ACC112 (cell line): ENCODE results near the gene MOAP1.
A peak's percentile ranks its signal among the peaks of the same experiment; 100 is the strongest.
"Not testable (repeated sequence)": the region's sequence is repeated elsewhere in the genome, so short reads cannot be mapped to it uniquely, and the experiment has no call there.

Experiments
- H2AFZ ChIP-seq: fragments of 200-600 bp; sonication (generic); one replicate; pipeline ENCODE4 v1.6.0; 2017; ENCODE audit warnings: antibody characterized with exemption, low read length; ENCODE audit not compliant: unreplicated experiment
- H3K27ac ChIP-seq: fragments of 200-600 bp; sonication (generic); 2 replicates; pipeline ENCODE4 v1.5.1; 2014; ENCODE audit warnings: low read depth, mild to moderate bottlenecking, antibody characterized with exemption, low read length, moderate library complexity
- H3K27me3 ChIP-seq: fragments of 200-600 bp; sonication (generic); 2 replicates; pipeline ENCODE4 v1.6.1; 2014; ENCODE audit warnings: mild to moderate bottlenecking, antibody characterized with exemption, low read length, moderate library complexity, mixed read lengths; ENCODE audit not compliant: insufficient read depth
- H3K36me3 ChIP-seq: fragments of 200-600 bp; sonication (generic); 2 replicates; pipeline ENCODE4 v1.6.1; 2016; ENCODE audit warnings: mild to moderate bottlenecking, antibody characterized with exemption, low read length, moderate library complexity, mixed read lengths; ENCODE audit not compliant: insufficient read depth
- H3K4me1 ChIP-seq: fragments of 200-600 bp; sonication (generic); one replicate; pipeline ENCODE4 v1.6.1; 2016; ENCODE audit warnings: low read length, mixed read lengths; ENCODE audit not compliant: insufficient read depth, unreplicated experiment, control insufficient read depth
- H3K4me3 ChIP-seq: fragments of 200-600 bp; sonication (generic); 2 replicates; pipeline ENCODE4 v1.5.1; 2014; ENCODE audit warnings: mild to moderate bottlenecking, low read depth, low read length
- H3K79me2 ChIP-seq: fragments of 200-600 bp; sonication (generic); one replicate; pipeline ENCODE4 v1.6.0; 2016; ENCODE audit warnings: low read length; ENCODE audit not compliant: control insufficient read depth, unreplicated experiment, insufficient read depth

Gene MOAP1

GRCh38 chr14:93161411-93161940, 23.2 kb downstream of the MOAP1 start:
- Histone ChIP-seq H3K27me3 (no peaks in the 10 kb centered on the region), H3K79me2 (no peaks in the 10 kb centered on the region), H3K36me3 (no peaks in the 10 kb centered on the region), H3K27ac (no peak overlapping the region), H3K4me1 (no peaks in the 10 kb centered on the region), H2AFZ (no peak overlapping the region), H3K4me3 (no peak overlapping the region)

- no peak overlapping the region for H2AFZ ChIP-seq
- no peak overlapping the region for H3K4me3 ChIP-seq
- H3K36me3 ChIP-seq, result no peaks in the 10 kb centered on the region
- no peak overlapping the region for H3K27ac ChIP-seq
- H3K79me2 ChIP-seq, result no peaks in the 10 kb centered on the region
- H3K27me3 ChIP-seq, result no peaks in the 10 kb centered on the region
- no peaks in the 10 kb centered on the region for H3K4me1 ChIP-seq
Observed at GRCh38 chr14:93160353-93160801, 24.3 kb downstream of the MOAP1 start.

DNA sequence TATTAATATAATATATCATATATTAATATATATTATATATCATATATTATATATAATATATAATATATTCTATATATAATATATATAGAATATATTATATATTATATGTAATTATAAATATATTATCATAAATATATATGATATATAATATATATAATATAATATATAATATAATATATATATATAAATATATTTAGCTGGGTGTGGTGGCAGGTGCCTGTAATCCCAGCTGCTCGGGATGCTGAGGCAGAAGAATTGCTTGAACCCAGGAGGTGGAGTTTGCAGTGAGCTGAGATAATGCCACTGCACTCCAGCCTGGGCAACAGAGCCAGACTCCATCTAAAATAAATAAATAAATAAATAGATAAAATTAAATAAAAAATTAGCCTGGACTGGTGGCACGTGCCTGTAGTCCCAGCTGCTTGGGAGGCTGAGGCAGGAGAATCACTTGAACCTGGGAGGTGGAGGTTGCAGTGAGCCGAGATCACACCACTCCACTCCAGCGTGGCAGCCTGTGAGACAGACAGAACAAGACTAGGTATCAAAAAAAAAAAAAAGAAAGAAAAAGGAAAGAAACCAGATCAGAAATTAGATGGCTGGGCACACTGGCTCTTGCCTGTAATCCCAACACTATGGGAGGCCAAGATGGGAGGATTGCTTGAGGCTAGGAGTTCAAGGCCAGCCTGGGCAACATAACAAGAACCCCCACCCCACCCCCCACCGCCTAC, 24.9 kb downstream of the MOAP1 start:
- H2AFZ ChIP-seq, H3K36me3 ChIP-seq, H3K4me1 ChIP-seq: not testable (repeated sequence)

GRCh38 chr14:93158349-93158748, 26.3 kb downstream of the MOAP1 start:
- H3K27me3 ChIP-seq, H3K27ac ChIP-seq, H3K79me2 ChIP-seq, H3K4me1 ChIP-seq, H2AFZ ChIP-seq, H3K4me3 ChIP-seq, H3K36me3 ChIP-seq: not testable (repeated sequence)

More for the DNA sequence above, 24.9 kb downstream of the MOAP1 start:
- H3K27me3 ChIP-seq, H3K27ac ChIP-seq, H3K4me3 ChIP-seq, H3K79me2 ChIP-seq: not testable (repeated sequence)

GRCh38 chr14:93156693-93157369, 27.9 kb downstream of the MOAP1 start:
- Histone ChIP-seq H3K36me3 (no peaks in the 10 kb centered on the region), H3K4me3 (no peak overlapping the region), H3K27me3 (no peaks in the 10 kb centered on the region), H2AFZ (no peak overlapping the region), H3K27ac (no peak overlapping the region), H3K4me1 (no peaks in the 10 kb centered on the region), H3K79me2 (no peaks in the 10 kb centered on the region)

DNA sequence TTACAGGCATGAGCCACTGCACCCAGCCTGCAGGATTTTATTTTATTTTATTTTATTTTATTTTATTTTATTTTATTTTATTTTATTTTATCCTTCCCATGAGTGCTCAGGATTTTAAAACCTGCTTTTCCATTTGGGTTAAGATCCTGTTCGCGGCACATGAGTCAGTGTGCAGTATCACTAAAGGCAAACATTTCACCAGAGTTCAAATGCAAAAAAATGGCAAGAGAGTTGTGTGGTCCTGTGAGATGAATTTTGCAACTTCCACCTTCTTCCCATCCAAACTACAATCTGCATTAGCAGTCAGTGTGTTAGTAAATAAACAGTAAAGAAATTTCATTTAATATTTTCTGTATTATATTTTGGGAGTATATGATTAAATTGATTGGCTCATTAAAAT, 29.0 kb downstream of the MOAP1 start:
- Histone ChIP-seq H3K4me3 (no peak overlapping the region), H3K79me2 (no peaks in the 10 kb centered on the region), H2AFZ (no peak overlapping the region), H3K27me3 (no peaks in the 10 kb centered on the region), H3K27ac (no peak overlapping the region), H3K36me3 (no peaks in the 10 kb centered on the region), H3K4me1 (peaks cover 7% of the 10 kb centered on the region)

DNA sequence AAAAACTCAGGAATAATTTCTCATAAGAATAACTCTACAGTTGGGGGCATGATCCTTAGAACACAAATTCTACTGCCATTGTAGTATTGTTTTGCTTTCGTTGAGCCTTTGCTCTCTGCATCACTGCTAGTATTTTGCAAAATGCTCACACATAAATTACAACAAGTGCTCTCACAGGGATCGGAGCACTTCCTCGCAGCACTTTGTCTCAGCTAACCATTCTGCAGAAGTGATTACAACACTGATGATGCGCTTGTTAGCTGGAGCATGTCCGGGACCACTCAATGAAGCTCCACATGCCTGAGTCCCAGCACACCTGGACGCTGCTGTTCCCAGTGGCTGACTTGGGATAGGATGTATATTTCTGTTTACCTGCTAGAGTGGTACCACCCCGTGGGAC, 31.6 kb downstream of the MOAP1 start:
- Histone ChIP-seq H3K4me3 (no peak overlapping the region), H3K4me1 (peaks cover 10% of the 10 kb centered on the region), H3K27ac (no peak overlapping the region), H3K36me3 (no peaks in the 10 kb centered on the region), H3K27me3 (no peaks in the 10 kb centered on the region), H2AFZ (no peak overlapping the region), H3K79me2 (no peaks in the 10 kb centered on the region)

DNA sequence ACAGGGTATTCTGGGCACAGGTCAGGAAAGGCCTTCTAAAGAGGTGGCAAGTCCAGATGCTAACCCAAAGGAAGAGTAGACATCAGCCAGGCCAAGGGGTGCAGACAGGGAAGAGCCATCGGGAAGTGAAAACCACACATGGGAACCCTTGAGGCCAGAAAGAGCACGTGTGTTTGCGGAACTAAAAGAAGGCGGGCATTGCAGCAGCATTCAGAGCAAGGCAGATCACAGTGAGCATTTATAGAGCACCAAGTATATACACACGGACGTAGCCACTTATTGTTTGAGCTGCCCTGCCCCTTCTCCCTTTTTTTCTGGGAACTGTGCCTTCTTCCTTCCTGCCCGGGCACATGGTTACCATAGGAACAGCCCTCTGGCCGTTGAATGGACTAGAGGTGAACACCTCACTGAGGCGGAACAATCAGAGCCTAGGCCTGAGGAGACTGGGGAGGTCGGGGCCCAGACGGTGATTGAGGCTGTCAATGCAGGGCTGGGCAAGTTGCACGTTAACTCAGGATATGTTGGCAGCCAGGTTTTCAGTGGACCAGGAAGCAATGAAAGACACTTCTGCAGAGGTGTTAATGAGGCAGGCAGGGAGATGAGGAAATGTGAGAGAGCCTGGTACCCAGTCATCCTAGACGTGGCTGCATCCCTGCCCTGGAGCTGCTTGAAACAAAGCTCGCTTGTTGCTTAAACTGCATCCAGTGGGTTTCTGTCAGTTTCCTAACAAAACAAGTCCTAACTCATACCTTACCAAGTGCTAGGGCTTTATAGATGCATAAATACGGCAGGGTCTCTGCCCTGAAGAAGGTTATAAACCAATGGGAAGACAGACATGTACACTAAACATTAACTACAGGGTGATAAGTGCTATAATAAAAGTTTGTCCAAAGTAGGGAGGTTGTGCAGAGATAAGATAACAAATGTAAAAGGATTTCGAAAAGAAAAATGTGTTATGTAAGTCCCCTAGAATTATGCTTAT, 34.2 kb downstream of the MOAP1 start:
- Histone ChIP-seq H3K36me3 (no peaks in the 10 kb centered on the region), H3K79me2 (no peaks in the 10 kb centered on the region), H3K4me3 (peak overlapping the region; percentile 44), H3K27me3 (no peaks in the 10 kb centered on the region), H2AFZ (no peak overlapping the region), H3K4me1 (peaks cover 10% of the 10 kb centered on the region), H3K27ac (peak overlapping the region; percentile 10; the same call in 1 of the 2 replicates)

- H3K4me3 ChIP-seq, result no peak overlapping the region
- no peaks in the 10 kb centered on the region for H3K27me3 ChIP-seq
- no peaks in the 10 kb centered on the region for H3K36me3 ChIP-seq
- H2AFZ ChIP-seq, result no peak overlapping the region
- no peaks in the 10 kb centered on the region for H3K79me2 ChIP-seq
- no peak overlapping the region for H3K27ac ChIP-seq
- H3K4me1 ChIP-seq, result peaks cover 10% of the 10 kb centered on the region
Observed at GRCh38 chr14:93148979-93149378, 35.7 kb downstream of the MOAP1 start.

DNA sequence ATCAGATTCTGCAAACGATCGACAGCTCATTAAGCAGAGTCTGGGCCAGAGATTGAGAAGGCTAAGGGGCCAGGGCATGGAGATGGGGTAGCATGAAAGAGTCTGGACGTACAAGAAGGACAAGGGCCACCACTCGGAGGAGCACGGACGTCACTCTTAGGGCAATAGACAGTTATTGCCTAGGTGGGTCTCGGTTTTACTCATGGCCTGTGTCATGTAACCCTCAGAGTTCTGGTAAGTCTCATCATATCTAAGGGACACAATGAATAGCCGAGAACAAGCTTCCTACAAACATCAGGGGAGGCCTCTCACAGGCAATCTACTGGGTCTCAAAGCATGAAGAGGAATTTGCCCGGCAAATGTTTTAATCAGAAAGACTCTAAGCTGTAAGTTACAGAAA, 38.6 kb downstream of the MOAP1 start:
- Histone ChIP-seq H3K79me2 (no peaks in the 10 kb centered on the region), H2AFZ (no peak overlapping the region), H3K27me3 (no peaks in the 10 kb centered on the region), H3K4me1 (peaks cover 8% of the 10 kb centered on the region), H3K4me3 (no peak overlapping the region), H3K27ac (no peak overlapping the region), H3K36me3 (no peaks in the 10 kb centered on the region)
